IPS DF 6.9 (cell line): ENCODE data around the gene BAZ1B.
"Not testable (repeated sequence)": the region's sequence is repeated elsewhere in the genome, so short reads cannot be mapped to it uniquely, and the experiment has no call there.

Experiments used
- DNase-seq: peaks from one replicate; pipeline ENCODE4 v3.0.0-alpha.2; 2013; ENCODE audit warnings: low read depth, low spot score
- H3K27ac ChIP-seq: one replicate; pipeline ENCODE4 v1.5.1; 2013; ENCODE audit warnings: low read length, control low read depth
- H3K27me3 ChIP-seq: 2 replicates; pipeline ENCODE4 v1.6.1; 2013; ENCODE audit warnings: mild to moderate bottlenecking, low read length; ENCODE audit not compliant: control insufficient read depth, insufficient read depth
- H3K36me3 ChIP-seq: 2 replicates; pipeline ENCODE4 v1.6.1; 2013; ENCODE audit warnings: low read length; ENCODE audit not compliant: control insufficient read depth, insufficient read depth
- H3K4me1 ChIP-seq: 2 replicates; pipeline ENCODE4 v1.6.1; 2013; ENCODE audit warnings: low read length; ENCODE audit not compliant: control insufficient read depth, insufficient read depth
- H3K4me3 ChIP-seq: 2 replicates; pipeline ENCODE4 v1.5.1; 2013; ENCODE audit warnings: mild to moderate bottlenecking, low read length
- H3K9me3 ChIP-seq: 2 replicates; pipeline ENCODE4 v1.6.1; 2013; ENCODE audit warnings: low read length, inconsistent platforms; ENCODE audit not compliant: control insufficient read depth, insufficient read depth
- WGBS: extraction: QIAGEN DNeasy Blood & Tissue Kit; methylation state at CpG from one replicate; pipeline ENCODE4 v1.1.7; 2013; ENCODE audit warnings: mixed read lengths, missing lambda C conversion rate; ENCODE audit not compliant: insufficient read length, insufficient coverage; 5-methylcytosine and 5-hydroxymethylcytosine counted together

BAZ1B gene

DNA sequence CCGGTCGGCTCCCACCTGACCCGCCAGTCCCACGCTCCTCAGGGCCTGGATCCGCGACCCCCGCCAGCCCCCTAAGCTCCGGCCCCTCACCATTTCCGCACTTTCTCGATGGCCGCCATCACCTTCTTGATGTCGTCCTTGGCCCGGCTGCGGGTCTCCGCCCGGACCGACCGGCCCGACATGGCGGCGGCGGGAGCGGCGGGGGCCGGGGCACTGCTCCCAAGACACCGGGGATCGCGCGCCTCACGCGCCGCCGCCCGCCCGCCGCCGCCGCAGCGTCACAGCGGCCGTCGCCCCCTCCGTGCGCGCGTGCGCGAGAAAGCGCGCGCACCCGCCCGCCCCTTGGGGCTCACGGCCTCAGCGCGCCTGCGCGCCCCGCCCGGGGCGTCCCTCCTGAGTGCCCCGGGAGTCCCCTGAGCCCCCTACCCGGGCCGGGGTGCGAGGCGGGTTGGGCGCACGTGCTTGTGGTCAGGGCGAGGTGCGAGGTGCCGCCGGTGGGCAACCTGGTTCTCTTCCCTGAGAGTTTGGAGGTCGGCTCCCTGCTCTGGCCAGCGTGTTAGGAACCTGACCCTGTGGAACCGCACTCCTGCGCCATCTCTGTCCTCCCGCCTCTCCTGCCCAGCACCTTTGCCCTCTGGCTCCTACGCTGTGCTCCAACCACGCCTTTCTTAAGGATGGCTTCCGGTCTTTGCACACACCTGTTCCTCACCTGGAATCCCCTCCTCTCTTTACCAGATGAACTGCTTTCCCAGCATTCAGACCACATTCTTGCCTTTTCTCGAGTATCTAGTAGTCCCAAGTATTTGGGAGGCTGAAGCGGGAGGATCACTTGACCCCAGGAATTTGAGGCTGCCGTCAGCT, 35.5 kb upstream of the BAZ1B start, which contains the start of gene BCL7B:
BCL7B (minus strand) TSS at position 294 of the 861 bp plus-strand sequence; CDS start at position 182, 112 bp downstream.
- no CpG with 5 or more reads among the region's 83 CpGs for WGBS
- Histone ChIP-seq H3K9me3 (no peaks in the 10 kb centered on the region), H3K36me3 (no peaks in the 10 kb centered on the region), H3K27ac (no peak within 1 kb of the TSS), H3K4me3 (peak within 1 kb of the TSS; percentile 84; the same call in 1 of the 2 replicates), H3K27me3 (no peaks in the 10 kb centered on the region), H3K4me1 (no peaks in the 10 kb centered on the region)
- DNase-seq: peak; percentile 27

DNA sequence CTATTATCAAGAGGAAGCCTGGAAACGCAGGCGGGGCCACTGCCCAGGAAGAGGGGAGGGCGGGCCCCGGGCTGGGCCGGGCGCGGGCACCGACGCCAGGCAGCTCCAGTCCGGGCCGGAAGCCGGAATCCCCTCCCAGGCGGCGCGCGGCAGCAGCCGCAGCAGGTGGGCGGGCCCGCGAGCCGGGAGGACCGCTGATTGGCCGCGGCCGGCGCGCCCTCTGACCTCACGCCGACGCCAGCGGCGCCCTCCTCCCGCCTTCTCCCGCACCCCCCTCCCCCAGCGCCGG, 35.0 kb upstream of the BAZ1B start:
- DNase-seq: peak; percentile 78
- Histone ChIP-seq H3K4me3 (peak overlapping the region; percentile 84; the same call in 1 of the 2 replicates), H3K27ac (no peak overlapping the region), H3K4me1 (no peaks in the 10 kb centered on the region), H3K36me3 (no peaks in the 10 kb centered on the region), H3K9me3 (no peaks in the 10 kb centered on the region), H3K27me3 (no peaks in the 10 kb centered on the region)
- no CpG with 5 or more reads among the region's 36 CpGs for WGBS

DNA sequence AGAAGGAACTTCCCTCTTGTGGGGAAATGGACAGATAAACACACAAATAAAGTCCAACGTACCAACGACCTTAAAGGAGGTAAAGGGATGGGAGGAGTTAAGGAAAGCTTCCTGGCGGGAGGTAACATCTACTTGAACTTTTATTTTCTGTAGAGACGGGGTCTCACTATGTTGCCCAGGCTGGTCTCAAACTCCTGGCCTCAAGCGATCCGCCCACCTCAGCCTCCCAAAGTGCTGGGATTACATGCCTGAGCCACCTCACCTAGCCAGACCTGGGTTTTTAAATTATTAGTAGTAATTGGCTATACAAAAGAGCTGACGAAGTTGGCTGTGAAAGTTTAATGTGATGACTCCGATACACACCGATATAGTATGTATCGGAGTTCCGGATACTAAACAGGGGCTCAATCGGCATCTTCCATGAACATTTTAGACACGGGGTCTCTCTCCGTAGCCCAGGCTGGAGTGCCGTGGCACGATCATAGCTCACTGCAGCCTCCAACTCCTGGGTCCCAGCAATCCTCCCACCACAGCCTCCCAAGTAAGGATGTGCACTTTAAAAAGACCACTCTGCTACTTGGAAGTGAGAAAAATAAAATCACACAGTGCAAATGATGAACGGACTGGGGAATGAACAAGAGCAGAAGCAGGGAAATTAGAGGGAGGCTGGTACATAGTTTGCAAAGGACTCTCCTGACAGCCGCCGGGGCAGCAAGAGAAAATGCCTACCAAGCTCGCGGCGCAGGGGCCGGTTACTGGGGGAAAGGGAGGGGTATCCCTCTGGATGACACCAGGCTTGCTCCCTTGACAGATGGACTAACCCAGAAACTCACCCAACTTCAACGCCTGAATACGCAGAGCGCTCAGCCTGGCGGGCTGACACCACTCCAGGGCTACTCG, 34.4 kb upstream of the BAZ1B start:
- H3K27me3 ChIP-seq: no peaks in the 10 kb centered on the region
- no peak overlapping the region for H3K27ac ChIP-seq
- no peak for DNase-seq
- WGBS: no CpG with 5 or more reads among the region's 28 CpGs
- no peaks in the 10 kb centered on the region for H3K4me1 ChIP-seq
- peak overlapping the region; percentile 84; the same call in 1 of the 2 replicates for H3K4me3 ChIP-seq
- H3K36me3 ChIP-seq: no peaks in the 10 kb centered on the region
- H3K9me3 ChIP-seq: no peaks in the 10 kb centered on the region

DNA sequence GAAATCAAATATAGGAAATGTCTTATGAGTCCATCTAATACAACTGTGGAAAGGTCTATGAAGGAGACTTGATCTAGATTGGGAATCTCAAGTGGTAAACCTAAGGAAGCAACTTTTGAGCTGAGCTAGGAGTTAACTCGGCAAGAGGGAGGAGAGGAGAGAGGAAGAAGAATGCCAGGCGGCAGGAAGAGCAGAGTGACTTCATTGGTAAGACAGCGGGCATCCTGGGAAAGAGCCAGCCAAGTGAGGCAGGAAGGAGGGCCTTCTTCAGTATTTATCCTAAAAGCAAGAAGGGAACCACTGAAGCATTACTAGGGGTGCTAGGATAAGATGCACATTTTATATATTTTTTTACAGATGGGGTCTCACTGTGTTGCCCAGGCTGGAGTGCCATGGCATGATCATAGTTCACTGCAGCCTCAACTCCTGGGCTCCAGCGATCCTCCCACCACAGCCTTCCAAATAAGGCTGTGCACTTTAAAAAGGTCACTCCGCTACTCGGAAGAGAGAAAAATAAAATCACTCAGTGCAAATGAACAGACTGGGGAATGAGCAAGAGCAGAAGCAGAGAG, 33.4 kb upstream of the BAZ1B start:
- Histone ChIP-seq H3K4me1 (no peaks in the 10 kb centered on the region), H3K36me3 (no peaks in the 10 kb centered on the region), H3K27ac (no peak overlapping the region), H3K27me3 (no peaks in the 10 kb centered on the region), H3K9me3 (no peaks in the 10 kb centered on the region), H3K4me3 (no peak overlapping the region)
- WGBS: no CpG with 5 or more reads among the region's 6 CpGs
- no peak for DNase-seq

DNA sequence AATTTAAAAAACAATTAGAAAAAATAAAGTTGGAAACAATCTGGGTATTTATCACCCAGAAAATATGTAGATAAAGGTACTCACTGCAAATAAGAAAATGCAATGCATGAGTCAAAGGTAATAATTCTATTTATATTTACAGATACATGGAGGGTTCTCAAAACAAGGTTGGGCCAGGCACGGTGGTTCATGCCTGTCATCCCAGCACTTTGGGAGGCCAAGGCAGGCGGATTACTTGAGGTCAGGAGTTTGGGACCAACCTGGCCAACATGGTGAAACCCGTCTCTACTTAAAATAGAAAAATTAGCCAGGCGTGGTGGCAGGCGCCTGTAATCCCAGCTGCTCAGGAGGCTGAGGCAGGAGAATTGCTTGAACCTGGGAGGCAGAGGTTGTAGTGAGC, 28.0 kb upstream of the BAZ1B start:
- not testable (repeated sequence) for DNase-seq, H3K9me3 ChIP-seq, H3K27me3 ChIP-seq, H3K36me3 ChIP-seq, H3K4me1 ChIP-seq, H3K27ac ChIP-seq, H3K4me3 ChIP-seq
- no CpG with 5 or more reads among the region's 5 CpGs for WGBS

DNA sequence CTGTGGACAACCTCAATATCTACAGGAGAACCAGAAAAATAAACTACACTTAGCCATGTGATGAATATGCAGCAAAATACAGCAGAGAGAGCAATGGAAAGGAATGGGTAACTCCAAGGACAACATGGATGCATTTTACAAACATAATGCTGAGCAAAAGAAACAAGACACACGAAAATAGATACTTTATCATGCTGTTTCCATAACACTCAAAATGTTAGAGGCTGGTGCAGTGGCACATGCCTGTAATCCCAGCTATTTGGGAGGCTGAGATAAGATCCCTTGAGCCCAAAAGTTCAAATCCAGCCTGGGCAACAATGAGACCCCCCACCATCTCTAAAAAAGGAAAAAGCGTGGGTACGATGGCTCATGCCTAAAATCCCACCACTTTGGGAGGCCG, 27.1 kb upstream of the BAZ1B start:
- Histone ChIP-seq H3K9me3 (no peaks in the 10 kb centered on the region), H3K27ac (no peak overlapping the region), H3K4me1 (no peaks in the 10 kb centered on the region), H3K36me3 (no peaks in the 10 kb centered on the region), H3K27me3 (no peaks in the 10 kb centered on the region), H3K4me3 (no peak overlapping the region)
- no peak for DNase-seq
- WGBS: no CpG with 5 or more reads among the region's 4 CpGs

DNA sequence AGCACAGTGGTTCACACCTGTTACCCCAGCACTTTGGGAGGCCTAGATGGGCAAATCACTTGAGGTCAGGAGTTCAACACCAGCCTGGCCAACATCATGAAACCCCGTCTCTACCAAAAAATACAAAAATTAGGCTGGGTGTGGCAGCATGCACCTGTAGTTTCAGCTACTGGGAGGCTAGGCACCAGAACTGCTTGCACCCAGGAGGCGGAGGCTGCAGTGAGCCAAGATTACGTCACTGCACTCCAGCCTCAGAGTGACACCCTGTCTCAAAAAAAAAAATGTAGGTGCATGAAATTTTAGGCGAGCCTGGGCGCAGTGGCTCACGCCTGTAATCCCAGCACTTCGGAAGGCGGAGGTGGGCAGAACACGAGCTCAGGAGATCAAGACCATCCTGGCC, 25.7 kb upstream of the BAZ1B start:
- Histone ChIP-seq H3K27ac (no peak overlapping the region), H3K4me3 (no peak overlapping the region), H3K36me3 (no peaks in the 10 kb centered on the region), H3K4me1 (no peaks in the 10 kb centered on the region), H3K9me3 (no peaks in the 10 kb centered on the region), H3K27me3 (no peaks in the 10 kb centered on the region)
- WGBS: no CpG with 5 or more reads among the region's 9 CpGs
- no peak for DNase-seq

DNA sequence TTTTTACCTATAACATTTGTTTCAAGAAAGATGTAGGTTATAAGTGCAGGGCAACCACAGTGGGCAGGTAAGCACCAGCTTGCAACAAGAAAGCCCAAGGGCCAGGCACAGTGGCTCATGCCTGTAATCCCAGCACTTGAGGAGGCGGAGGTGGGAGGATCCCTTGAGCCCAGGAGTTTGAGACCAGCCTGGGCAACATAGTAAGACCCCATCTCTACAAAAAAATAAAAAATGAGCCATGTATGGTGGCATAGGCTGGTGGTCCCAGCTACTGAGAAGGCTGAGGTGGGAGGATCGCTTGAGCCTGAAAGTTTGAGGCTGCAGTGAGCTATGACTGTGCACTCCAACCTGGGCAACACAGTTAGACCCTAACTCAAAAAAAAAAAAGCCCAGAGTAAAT, 22.6 kb upstream of the BAZ1B start:
- H3K36me3 ChIP-seq: peaks cover 3% of the 10 kb centered on the region; the same call in 1 of the 2 replicates
- no CpG with 5 or more reads among the region's 2 CpGs for WGBS
- H3K27me3 ChIP-seq: no peaks in the 10 kb centered on the region
- no peak for DNase-seq
- no peaks in the 10 kb centered on the region for H3K9me3 ChIP-seq
- H3K27ac ChIP-seq: no peak overlapping the region
- no peaks in the 10 kb centered on the region for H3K4me1 ChIP-seq
- H3K4me3 ChIP-seq: no peak overlapping the region

DNA sequence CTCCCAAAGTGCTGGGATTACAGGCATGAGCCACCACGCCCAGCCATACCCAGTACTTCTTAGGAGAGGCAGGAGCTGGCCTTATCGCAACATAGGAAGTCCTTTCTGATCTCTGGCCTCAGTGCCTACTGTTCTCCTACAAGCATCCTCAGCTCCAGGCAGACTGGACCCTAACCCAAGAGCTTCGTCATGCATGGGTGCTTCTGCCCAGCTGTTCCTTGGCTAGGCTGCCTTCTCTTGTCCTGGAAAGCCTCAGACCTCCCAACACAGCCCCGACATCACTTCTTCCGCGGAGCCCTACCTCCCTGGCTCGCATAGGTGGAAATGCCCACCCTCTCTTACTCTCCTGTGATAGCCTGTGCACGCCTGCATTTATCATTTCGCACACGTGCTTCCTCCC, 19.6 kb upstream of the BAZ1B start:
- Histone ChIP-seq H3K9me3 (no peaks in the 10 kb centered on the region), H3K27ac (no peak overlapping the region), H3K4me1 (no peaks in the 10 kb centered on the region), H3K36me3 (peaks cover 3% of the 10 kb centered on the region; the same call in 1 of the 2 replicates), H3K27me3 (no peaks in the 10 kb centered on the region), H3K4me3 (no peak overlapping the region)
- no peak for DNase-seq
- no CpG with 5 or more reads among the region's 10 CpGs for WGBS

DNA sequence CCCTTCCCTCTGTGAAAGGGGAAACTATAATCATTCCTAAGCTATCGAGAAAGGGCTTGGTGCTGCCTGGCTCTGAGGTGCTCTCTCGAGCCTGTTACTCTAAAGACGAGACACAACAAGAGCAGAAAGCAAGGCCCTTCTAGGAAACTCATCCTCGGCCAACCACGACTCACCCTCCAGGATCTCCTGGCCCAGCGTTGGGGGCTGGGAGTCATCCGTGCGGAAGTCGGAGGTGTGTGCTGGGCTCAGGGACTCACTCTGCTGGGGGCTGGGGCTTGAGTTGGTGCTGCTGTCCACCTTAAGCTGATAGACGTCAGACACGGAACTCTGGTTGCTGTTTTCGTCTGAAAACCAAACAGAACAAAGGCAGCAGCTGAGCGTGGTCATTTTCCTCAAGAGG, 17.6 kb upstream of the BAZ1B start:
- Histone ChIP-seq H3K36me3 (peaks cover 7% of the 10 kb centered on the region; the same call in 1 of the 2 replicates), H3K4me3 (no peak overlapping the region), H3K4me1 (no peaks in the 10 kb centered on the region), H3K9me3 (no peaks in the 10 kb centered on the region), H3K27me3 (no peaks in the 10 kb centered on the region), H3K27ac (no peak overlapping the region)
- no peak for DNase-seq
- WGBS: no CpG with 5 or more reads among the region's 13 CpGs
